Measurements from ENCODE around the gene EPGN. TPM values are rescaled to one million over a fixed set of nuclear protein-coding genes. Genes with fewer than 3 reads are reported as not detected.

The EPGN gene
- total RNA-seq = 0.30 TPM in 1 of 2 replicates, not detected in the other
- long read RNA-seq = 0 reads

DNA sequence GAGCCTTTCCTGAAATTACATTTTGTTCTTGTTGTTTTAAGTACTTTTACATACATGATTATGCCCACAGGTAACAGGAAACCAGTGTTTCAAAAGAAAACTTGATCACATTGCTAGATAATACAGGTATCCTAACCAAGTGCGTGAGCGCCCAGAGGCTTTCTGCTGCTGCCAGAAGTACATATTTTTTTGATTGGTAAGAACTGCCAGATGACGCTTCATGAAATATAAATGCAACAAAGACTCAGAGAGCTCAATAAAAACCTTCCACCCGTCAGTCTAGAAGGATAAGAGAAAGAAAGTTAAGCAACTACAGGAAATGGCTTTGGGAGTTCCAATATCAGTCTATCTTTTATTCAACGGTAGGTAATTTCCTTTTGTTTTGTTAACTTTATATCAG lies at the start of gene EPGN:
TSS of gene EPGN (plus strand) at position 256 of the 400 bp plus-strand sequence. CDS start at position 320, 64 bp downstream.
- no peak for DNase-seq (ENCODE audit: extremely low spot score, unreplicated experiment)
- H3K4me1 Mint-ChIP-seq (ENCODE audit: unreplicated experiment) = peaks cover 2% of the 10 kb centered on the region
- no peaks in the 10 kb centered on the region for H3K27me3 Mint-ChIP-seq (ENCODE audit: unreplicated experiment)
- H3K9me3 Mint-ChIP-seq (ENCODE audit: unreplicated experiment) = no peaks in the 10 kb centered on the region
- TF ChIP-seq, protein P1, sequence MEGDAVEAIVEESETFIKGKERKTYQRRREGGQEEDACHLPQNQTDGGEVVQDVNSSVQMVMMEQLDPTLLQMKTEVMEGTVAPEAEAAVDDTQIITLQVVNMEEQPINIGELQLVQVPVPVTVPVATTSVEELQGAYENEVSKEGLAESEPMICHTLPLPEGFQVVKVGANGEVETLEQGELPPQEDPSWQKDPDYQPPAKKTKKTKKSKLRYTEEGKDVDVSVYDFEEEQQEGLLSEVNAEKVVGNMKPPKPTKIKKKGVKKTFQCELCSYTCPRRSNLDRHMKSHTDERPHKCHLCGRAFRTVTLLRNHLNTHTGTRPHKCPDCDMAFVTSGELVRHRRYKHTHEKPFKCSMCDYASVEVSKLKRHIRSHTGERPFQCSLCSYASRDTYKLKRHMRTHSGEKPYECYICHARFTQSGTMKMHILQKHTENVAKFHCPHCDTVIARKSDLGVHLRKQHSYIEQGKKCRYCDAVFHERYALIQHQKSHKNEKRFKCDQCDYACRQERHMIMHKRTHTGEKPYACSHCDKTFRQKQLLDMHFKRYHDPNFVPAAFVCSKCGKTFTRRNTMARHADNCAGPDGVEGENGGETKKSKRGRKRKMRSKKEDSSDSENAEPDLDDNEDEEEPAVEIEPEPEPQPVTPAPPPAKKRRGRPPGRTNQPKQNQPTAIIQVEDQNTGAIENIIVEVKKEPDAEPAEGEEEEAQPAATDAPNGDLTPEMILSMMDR (IDR thresholded peaks at IDR 0.05) = no peak
- H3K27ac Mint-ChIP-seq (ENCODE audit: unreplicated experiment) = no peak within 1 kb of the TSS
- H3K36me3 Mint-ChIP-seq (ENCODE audit: unreplicated experiment) = no peaks in the 10 kb centered on the region
- no peak within 1 kb of the TSS for H3K4me3 Mint-ChIP-seq (ENCODE audit: unreplicated experiment)

DNA sequence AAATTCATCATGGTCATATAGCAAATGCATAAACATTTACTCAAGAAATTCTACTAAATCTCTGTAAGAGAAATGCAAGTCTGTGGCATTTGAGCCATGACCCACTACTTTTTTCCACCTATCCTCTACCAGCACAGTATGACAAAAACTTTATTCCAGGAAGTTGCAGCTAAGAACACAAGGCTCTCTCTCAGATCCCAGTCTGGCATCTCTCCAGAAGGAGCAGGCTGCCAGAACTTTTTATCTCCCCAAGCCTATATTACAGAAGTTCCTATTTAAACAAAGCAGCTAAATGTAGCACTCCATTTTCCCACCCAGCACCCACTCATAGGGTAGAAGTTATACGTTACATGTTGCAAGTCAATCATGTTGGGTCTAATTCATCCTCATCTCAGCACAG lies 49.3 kb upstream of the EPGN start:
- H3K4me3 Mint-ChIP-seq (ENCODE audit: unreplicated experiment) = no peak overlapping the region
- no peaks in the 10 kb centered on the region for H3K9me3 Mint-ChIP-seq (ENCODE audit: unreplicated experiment)
- DNase-seq (ENCODE audit: extremely low spot score, unreplicated experiment) = no peak
- H3K4me1 Mint-ChIP-seq (ENCODE audit: unreplicated experiment) = peaks cover 4% of the 10 kb centered on the region
- no peak overlapping the region for H3K27ac Mint-ChIP-seq (ENCODE audit: unreplicated experiment)
- TF ChIP-seq, protein P1 (IDR thresholded peaks at IDR 0.05) = no peak
- H3K36me3 Mint-ChIP-seq (ENCODE audit: unreplicated experiment) = peaks cover 3% of the 10 kb centered on the region
- H3K27me3 Mint-ChIP-seq (ENCODE audit: unreplicated experiment) = no peaks in the 10 kb centered on the region

DNA sequence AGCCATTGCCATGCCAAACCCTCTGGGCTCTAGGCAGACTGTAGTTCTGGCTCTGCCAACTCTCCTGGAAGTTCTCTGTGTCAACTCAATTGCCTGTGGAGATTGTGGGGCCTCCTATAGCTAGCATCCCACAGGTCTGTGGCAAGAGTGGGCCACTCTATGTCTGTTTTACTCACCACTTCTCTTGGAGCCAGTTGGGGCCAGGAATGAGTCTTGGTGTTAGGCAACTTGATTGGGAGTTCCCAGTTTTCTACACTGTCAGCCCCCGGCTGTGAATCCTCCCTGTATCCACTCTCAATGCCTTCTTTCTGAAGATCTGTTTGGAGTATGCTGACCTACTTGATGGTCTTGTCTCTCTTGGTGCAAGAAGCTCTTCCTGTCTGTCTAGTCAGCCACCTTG lies 48.2 kb upstream of the EPGN start:
- no peak overlapping the region for H3K27ac Mint-ChIP-seq (ENCODE audit: unreplicated experiment)
- H3K36me3 Mint-ChIP-seq (ENCODE audit: unreplicated experiment) = no peaks in the 10 kb centered on the region
- H3K9me3 Mint-ChIP-seq (ENCODE audit: unreplicated experiment) = no peaks in the 10 kb centered on the region
- H3K4me3 Mint-ChIP-seq (ENCODE audit: unreplicated experiment) = no peak overlapping the region
- no peaks in the 10 kb centered on the region for H3K27me3 Mint-ChIP-seq (ENCODE audit: unreplicated experiment)
- no peak for DNase-seq (ENCODE audit: extremely low spot score, unreplicated experiment)
- peaks cover 4% of the 10 kb centered on the region for H3K4me1 Mint-ChIP-seq (ENCODE audit: unreplicated experiment)
- TF ChIP-seq, protein P1 (IDR thresholded peaks at IDR 0.05) = no peak

DNA sequence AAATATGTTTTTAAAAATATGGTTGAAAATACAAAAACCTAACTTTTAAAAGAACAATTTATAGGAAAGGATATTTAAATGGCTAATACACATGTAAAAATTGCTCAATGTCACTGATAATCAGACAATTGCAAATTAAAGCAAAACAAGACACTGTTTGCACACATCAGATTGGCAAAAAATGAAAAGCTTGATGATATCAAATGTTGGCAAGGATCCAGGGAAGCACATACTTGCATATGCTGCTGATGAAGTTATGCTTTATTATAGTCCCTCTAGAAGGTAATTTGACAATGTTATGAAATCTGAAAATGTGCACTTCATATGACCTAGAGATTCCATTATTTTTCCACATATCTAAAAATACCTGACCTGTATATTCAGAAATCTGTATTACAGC lies 45.7 kb upstream of the EPGN start:
- Mint-ChIP-seq H3K36me3 (ENCODE audit: unreplicated experiment) (no peaks in the 10 kb centered on the region), H3K4me1 (ENCODE audit: unreplicated experiment) (peaks cover 4% of the 10 kb centered on the region), H3K27me3 (ENCODE audit: unreplicated experiment) (no peaks in the 10 kb centered on the region), H3K27ac (ENCODE audit: unreplicated experiment) (no peak overlapping the region), H3K9me3 (ENCODE audit: unreplicated experiment) (no peaks in the 10 kb centered on the region), H3K4me3 (ENCODE audit: unreplicated experiment) (no peak overlapping the region)
- no peak for DNase-seq (ENCODE audit: extremely low spot score, unreplicated experiment)
- TF ChIP-seq, protein P1 (IDR thresholded peaks at IDR 0.05) = no peak

DNA sequence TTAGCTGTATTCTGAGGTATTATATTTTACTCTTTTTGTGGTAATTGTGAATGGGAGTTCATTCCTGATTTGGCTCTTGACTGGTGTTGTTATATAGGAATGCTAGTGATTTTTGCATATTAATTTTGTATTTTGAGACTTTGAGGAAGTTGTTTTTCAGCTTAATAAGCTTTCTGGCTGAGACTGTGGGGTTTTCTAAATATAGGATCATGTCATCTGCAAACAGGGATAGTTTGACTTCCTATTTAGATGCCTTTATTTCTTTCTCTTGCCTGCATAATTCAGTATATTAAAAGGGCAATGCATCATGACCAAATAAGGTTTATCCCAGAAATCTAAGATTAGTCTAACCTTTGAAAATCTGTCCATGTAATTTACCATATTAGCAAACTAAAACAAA lies 44.7 kb upstream of the EPGN start:
- DNase-seq (ENCODE audit: extremely low spot score, unreplicated experiment) = no peak
- no peak overlapping the region for H3K27ac Mint-ChIP-seq (ENCODE audit: unreplicated experiment)
- no peaks in the 10 kb centered on the region for H3K36me3 Mint-ChIP-seq (ENCODE audit: unreplicated experiment)
- TF ChIP-seq, protein P1 (IDR thresholded peaks at IDR 0.05) = no peak
- H3K4me3 Mint-ChIP-seq (ENCODE audit: unreplicated experiment) = no peak overlapping the region
- H3K27me3 Mint-ChIP-seq (ENCODE audit: unreplicated experiment) = no peaks in the 10 kb centered on the region
- no peaks in the 10 kb centered on the region for H3K9me3 Mint-ChIP-seq (ENCODE audit: unreplicated experiment)
- peaks cover 9% of the 10 kb centered on the region for H3K4me1 Mint-ChIP-seq (ENCODE audit: unreplicated experiment)
